Caco-2 (cell line): Measurements from ENCODE around the gene SEZ6L. TPM values are rescaled to one million over a fixed set of nuclear protein-coding genes. Genes with fewer than 3 reads are reported as not detected.

Experiments
- BruUV-seq: library from RNA; stranded (reverse); fragments of 400-500 nt; replicated peaks from 2 replicates; lab custom pipeline; 2021; lab: Mats Ljungman, UMichigan
- CTCF ChIA-PET: fragments of 300-600 bp; sonication (Branson Sonifier 250); formaldehyde crosslinking; loops from one replicate; lab custom pipeline; 2022; ENCODE audit warnings: antibody characterized with exemption; lab: Charles Lee
- POLR2A ChIA-PET: fragments of 300-600 bp; sonication (Branson Sonifier 250); formaldehyde crosslinking; loops from one replicate; lab custom pipeline; 2022; ENCODE audit warnings: antibody characterized with exemption; lab: Charles Lee
- DNase-seq, 2 experiments: peaks; one replicate each; pipeline versions ENCODE4 v3.0.0 to v3.0.0-alpha.2; 2020 to 2022
- H3K27me3 ChIP-seq: replicated peaks from 2 replicates; pipeline ENCODE4 v1.6.0; 2011; ENCODE audit warnings: low read length; ENCODE audit not compliant: control insufficient read depth, insufficient read depth
- H3K36me3 ChIP-seq: 2 replicates; pipeline ENCODE4 v1.5.1; 2011; ENCODE audit warnings: low read length; ENCODE audit not compliant: control insufficient read depth, insufficient read depth
- H3K4me1 ChIP-seq: fragments of 250-450 bp; sonication (Bioruptor Pico); 2 replicates; pipeline ENCODE4 v1.5.1; 2020; ENCODE audit warnings: mild to moderate bottlenecking
- H3K4me3 ChIP-seq: 2 replicates; pipeline ENCODE4 v1.5.1; 2011; ENCODE audit warnings: low read depth, mild to moderate bottlenecking, control low read depth, low read length
- H3K9me3 ChIP-seq: fragments of 250-450 bp; sonication (Bioruptor Pico); 2 replicates; pipeline ENCODE4 v1.5.1; 2020; ENCODE audit warnings: mild to moderate bottlenecking, moderate library complexity
- H3K27ac Mint-ChIP-seq: one replicate; pipeline ENCODE4 v1.8.0; 2022; ENCODE audit warnings: mixed read lengths; ENCODE audit not compliant: unreplicated experiment
- H3K27me3 Mint-ChIP-seq: one replicate; pipeline ENCODE4 v1.8.0; 2022; ENCODE audit warnings: mixed read lengths; ENCODE audit not compliant: insufficient read depth, unreplicated experiment
- H3K36me3 Mint-ChIP-seq: one replicate; pipeline ENCODE4 v1.8.0; 2022; ENCODE audit warnings: mild to moderate bottlenecking, mixed read lengths; ENCODE audit not compliant: insufficient read depth, unreplicated experiment
- H3K4me1 Mint-ChIP-seq: one replicate; pipeline ENCODE4 v1.8.0; 2022; ENCODE audit warnings: low read depth, mixed read lengths; ENCODE audit not compliant: unreplicated experiment
- H3K4me3 Mint-ChIP-seq: one replicate; pipeline ENCODE4 v1.8.0; 2022; ENCODE audit warnings: mild to moderate bottlenecking, moderate library complexity, mixed read lengths; ENCODE audit not compliant: unreplicated experiment
- H3K9me3 Mint-ChIP-seq: one replicate; pipeline ENCODE4 v1.8.0; 2022; ENCODE audit warnings: mixed read lengths; ENCODE audit not compliant: unreplicated experiment
- intact Hi-C: fragments of 100-400 bp; cut with micrococcal nuclease; formaldehyde crosslinking; loops from one replicate; pipeline ENCODE4 v1.10.0; 2022; ENCODE audit not compliant: unreplicated experiment
- total RNA-seq: library from RNA; stranded (reverse); gene quantifications from 2 replicates; pipeline ENCODE4 v1.2.3, GENCODE V29; 2022
- TF ChIP-seq, protein P1 (sequence below), 2 experiments: fragments of 200-600 bp in 1 of 2; IDR thresholded peaks; 1 replicate in 1 of 2; 2 replicates in 1 of 2; pipeline versions ENCODE4 v1.5.1 to v1.8.0; 2011 to 2022; ENCODE audit warnings: antibody characterized with exemption in 1 of 2, control low read depth in 1 of 2, inconsistent platforms in 1 of 2, low read depth in 1 of 2, low read length in 1 of 2, mild to moderate bottlenecking in 1 of 2, moderate library complexity in 1 of 2; ENCODE audit not compliant: insufficient read depth in 1 of 2, severe bottlenecking in 1 of 2, unreplicated experiment in 1 of 2

Gene SEZ6L
- total RNA-seq, 1 experiment from 2014 or later, result not detected

GRCh38 chr22:26354707-26355106 is 185.4 kb downstream of the SEZ6L start:
- Histone ChIP-seq H3K36me3 (no peaks in the 10 kb centered on the region), H3K4me1 (no peaks in the 10 kb centered on the region), H3K4me3 (no peak overlapping the region), H3K27me3 (no peaks in the 10 kb centered on the region), H3K9me3 (no peaks in the 10 kb centered on the region)
- ChIA-PET CTCF (no interaction called here), POLR2A (no interaction called here)
- H3K4me3 Mint-ChIP-seq, result no peak overlapping the region
- TF ChIP-seq, protein P1, sequence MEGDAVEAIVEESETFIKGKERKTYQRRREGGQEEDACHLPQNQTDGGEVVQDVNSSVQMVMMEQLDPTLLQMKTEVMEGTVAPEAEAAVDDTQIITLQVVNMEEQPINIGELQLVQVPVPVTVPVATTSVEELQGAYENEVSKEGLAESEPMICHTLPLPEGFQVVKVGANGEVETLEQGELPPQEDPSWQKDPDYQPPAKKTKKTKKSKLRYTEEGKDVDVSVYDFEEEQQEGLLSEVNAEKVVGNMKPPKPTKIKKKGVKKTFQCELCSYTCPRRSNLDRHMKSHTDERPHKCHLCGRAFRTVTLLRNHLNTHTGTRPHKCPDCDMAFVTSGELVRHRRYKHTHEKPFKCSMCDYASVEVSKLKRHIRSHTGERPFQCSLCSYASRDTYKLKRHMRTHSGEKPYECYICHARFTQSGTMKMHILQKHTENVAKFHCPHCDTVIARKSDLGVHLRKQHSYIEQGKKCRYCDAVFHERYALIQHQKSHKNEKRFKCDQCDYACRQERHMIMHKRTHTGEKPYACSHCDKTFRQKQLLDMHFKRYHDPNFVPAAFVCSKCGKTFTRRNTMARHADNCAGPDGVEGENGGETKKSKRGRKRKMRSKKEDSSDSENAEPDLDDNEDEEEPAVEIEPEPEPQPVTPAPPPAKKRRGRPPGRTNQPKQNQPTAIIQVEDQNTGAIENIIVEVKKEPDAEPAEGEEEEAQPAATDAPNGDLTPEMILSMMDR (IDR thresholded peaks at IDR 0.05; ENCODE audit: insufficient read depth in 1 of 2, low read depth in 1 of 2, low read length in 1 of 2, severe bottlenecking in 1 of 2, unreplicated experiment in 1 of 2), result no peak
- no peaks in the 10 kb centered on the region for H3K9me3 Mint-ChIP-seq
- peaks cover 3% of the 10 kb centered on the region for H3K27me3 Mint-ChIP-seq
- BruUV-seq, result no TSS peak
- H3K4me1 Mint-ChIP-seq, result no peaks in the 10 kb centered on the region
- H3K36me3 Mint-ChIP-seq, result no peaks in the 10 kb centered on the region
- no peak overlapping the region for H3K27ac Mint-ChIP-seq
- no peak for DNase-seq
- intact Hi-C loops, result no loop called here

DNA sequence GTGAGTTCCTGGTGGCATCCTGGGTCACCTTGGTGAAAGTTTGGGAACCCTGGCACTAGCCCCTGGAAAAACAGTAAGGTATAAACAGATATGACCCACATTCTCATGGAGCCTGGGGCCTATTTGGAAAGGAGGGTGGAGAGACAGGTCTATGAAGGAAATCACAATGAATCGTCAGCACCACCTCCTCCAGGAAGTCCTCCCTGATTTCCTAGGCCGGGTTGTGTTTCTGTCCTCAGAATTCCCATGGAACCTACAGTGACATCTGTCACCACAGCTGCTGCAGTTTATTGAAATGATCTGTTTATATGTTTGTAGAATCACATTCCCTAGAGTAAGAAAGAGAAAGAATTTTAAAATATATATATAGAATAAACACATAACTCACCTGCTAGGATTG is 188.0 kb downstream of the SEZ6L start:
- POLR2A ChIA-PET, result no interaction called here
- Mint-ChIP-seq H3K4me1 (no peaks in the 10 kb centered on the region), H3K4me3 (no peak overlapping the region), H3K27me3 (peaks cover 5% of the 10 kb centered on the region), H3K9me3 (no peaks in the 10 kb centered on the region), H3K36me3 (no peaks in the 10 kb centered on the region), H3K27ac (no peak overlapping the region)
- BruUV-seq, result no TSS peak
- CTCF ChIA-PET, result no interaction called here
- TF ChIP-seq, protein P1 (IDR thresholded peaks at IDR 0.05; ENCODE audit: insufficient read depth in 1 of 2, low read depth in 1 of 2, low read length in 1 of 2, severe bottlenecking in 1 of 2, unreplicated experiment in 1 of 2), result no peak
- intact Hi-C loops, result no loop called here
- no peaks in the 10 kb centered on the region for H3K4me1 ChIP-seq
- no peak overlapping the region for H3K4me3 ChIP-seq
- H3K9me3 ChIP-seq, result no peaks in the 10 kb centered on the region
- no peak for DNase-seq
- no peaks in the 10 kb centered on the region for H3K36me3 ChIP-seq
- no peaks in the 10 kb centered on the region for H3K27me3 ChIP-seq

- BruUV-seq, result no TSS peak
- Histone ChIP-seq H3K4me1 (no peaks in the 10 kb centered on the region), H3K9me3 (no peaks in the 10 kb centered on the region), H3K27me3 (no peaks in the 10 kb centered on the region), H3K36me3 (no peaks in the 10 kb centered on the region), H3K4me3 (no peak overlapping the region)
- no peaks in the 10 kb centered on the region for H3K36me3 Mint-ChIP-seq
- H3K4me1 Mint-ChIP-seq, result no peaks in the 10 kb centered on the region
- CTCF ChIA-PET, result interaction anchor here (1.3 kb wide), 1 partner anchor 186 kb away, joined by 4 read pairs; no protein-coding TSS in a partner anchor
- intact Hi-C loops, result no loop called here
- H3K4me3 Mint-ChIP-seq, result no peak overlapping the region
- no peaks in the 10 kb centered on the region for H3K9me3 Mint-ChIP-seq
- POLR2A ChIA-PET, result no interaction called here
- peaks cover 7% of the 10 kb centered on the region for H3K27me3 Mint-ChIP-seq
- TF ChIP-seq, protein P1 (IDR thresholded peaks at IDR 0.05; ENCODE audit: insufficient read depth in 1 of 2, low read depth in 1 of 2, low read length in 1 of 2, severe bottlenecking in 1 of 2, unreplicated experiment in 1 of 2), result no peak
- no peak overlapping the region for H3K27ac Mint-ChIP-seq
- DNase-seq, result no peak
These were observed 188.6 kb downstream of the SEZ6L start for GRCh38 chr22:26357813-26358212.
